ENCODE measurements around the gene NDUFV1.
"Not testable (repeated sequence)": the region's sequence is repeated elsewhere in the genome, so short reads cannot be mapped to it uniquely, and the experiment has no call there.

Gene NDUFV1

DNA sequence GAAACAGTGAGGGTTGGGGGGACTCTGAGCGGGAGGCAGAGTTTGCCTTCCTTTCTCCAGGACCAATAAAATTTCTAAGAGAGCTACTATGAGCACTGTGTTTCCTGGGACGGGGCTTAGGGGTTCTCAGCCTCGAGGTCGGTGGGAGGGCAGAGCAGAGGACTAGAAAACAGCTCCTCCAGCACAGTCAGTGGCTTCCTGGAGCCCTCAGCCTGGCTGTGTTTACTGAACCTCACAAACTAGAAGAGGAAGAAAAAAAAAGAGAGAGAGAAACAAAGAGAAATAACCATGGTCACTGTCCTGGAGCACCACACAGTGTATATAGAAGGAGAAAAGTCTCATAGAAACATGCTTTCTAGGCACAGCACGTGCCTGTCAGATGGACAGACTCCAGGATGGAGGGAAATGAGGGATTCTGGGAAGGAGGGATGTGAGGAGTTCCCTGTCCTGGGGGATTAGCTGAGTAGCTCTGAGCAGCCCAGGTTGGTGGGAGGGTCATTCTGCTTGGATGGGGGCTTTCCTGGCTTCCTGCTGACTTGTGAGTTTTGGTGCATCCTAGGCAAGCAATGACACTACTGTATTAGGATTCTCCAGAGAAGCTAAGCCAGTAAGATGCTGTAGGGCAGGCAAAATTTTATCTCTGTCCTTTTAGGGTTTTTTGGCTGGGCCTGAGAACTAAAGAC is 20.0 kb upstream of the NDUFV1 start:
- no peak for DNase-seq (ENCODE audit: low spot score)

GRCh38 chr11:67588136-67588503 is 18.6 kb upstream of the NDUFV1 start:
- DNase-seq (ENCODE audit: low spot score) = no peak

GRCh38 chr11:67588899-67589415 is 17.8 kb upstream of the NDUFV1 start:
- not testable (repeated sequence) for DNase-seq (ENCODE audit: low spot score)

GRCh38 chr11:67592880-67593564 is 13.7 kb upstream of the NDUFV1 start:
- no peak for DNase-seq (ENCODE audit: low spot score)

- DNase-seq (ENCODE audit: low spot score) = no peak
Measured at GRCh38 chr11:67593565-67593905, 13.2 kb upstream of the NDUFV1 start.

GRCh38 chr11:67594480-67594879 is 12.3 kb upstream of the NDUFV1 start:
- DNase-seq (ENCODE audit: low spot score) = no peak

DNA sequence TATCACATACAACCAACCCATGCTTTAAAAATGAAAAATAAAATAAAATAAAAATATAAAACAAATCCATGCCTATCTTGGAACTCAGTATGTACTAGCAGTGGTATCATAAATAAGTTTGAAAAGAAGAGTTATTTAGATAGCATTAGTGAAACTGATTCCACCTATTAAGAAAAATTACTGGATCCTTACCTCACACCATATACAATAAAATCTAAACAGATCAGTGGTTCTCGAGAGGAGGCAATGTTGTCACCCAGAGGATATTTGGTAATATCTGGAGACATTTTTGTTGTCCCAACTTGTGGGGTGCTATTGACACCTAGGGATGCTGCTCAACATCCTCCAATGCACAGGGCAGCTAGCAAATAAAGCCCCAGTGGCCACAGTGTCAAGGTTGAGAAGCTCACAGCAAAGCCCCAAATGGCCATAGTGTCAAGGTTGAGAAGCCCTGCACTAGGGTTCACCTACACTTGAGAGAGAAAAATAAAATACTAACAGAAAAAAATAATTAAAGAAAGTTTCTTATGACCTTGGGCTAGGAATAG is 9.9 kb upstream of the NDUFV1 start:
- no peak for DNase-seq (ENCODE audit: low spot score)

GRCh38 chr11:67597458-67597857 is 9.3 kb upstream of the NDUFV1 start:
- DNase-seq (ENCODE audit: low spot score) = not testable (repeated sequence)

GRCh38 chr11:67597963-67598362 is 8.8 kb upstream of the NDUFV1 start:
- not testable (repeated sequence) for DNase-seq (ENCODE audit: low spot score)

DNA sequence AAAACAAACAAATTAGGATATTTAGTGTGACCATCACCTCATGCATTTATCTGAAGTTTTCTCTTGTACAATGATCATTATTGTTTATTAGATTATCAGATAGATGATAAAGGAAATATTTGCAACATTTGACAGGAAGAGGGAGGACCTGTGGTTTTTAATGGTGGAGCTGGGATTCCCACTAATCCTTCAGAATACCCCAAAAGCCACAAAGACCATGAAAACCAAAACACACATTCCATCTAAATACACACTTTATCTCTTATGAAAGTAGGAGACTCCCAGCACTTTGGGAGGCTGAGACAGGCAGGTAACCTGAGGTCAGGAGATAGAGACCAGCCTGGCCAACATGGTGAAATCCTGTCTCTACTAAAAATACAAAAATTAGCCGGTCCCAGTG is 7.6 kb upstream of the NDUFV1 start:
- DNase-seq (ENCODE audit: low spot score) = no peak

GRCh38 chr11:67600324-67601029 is 6.3 kb upstream of the NDUFV1 start:
- no peak for DNase-seq (ENCODE audit: low spot score)

DNA sequence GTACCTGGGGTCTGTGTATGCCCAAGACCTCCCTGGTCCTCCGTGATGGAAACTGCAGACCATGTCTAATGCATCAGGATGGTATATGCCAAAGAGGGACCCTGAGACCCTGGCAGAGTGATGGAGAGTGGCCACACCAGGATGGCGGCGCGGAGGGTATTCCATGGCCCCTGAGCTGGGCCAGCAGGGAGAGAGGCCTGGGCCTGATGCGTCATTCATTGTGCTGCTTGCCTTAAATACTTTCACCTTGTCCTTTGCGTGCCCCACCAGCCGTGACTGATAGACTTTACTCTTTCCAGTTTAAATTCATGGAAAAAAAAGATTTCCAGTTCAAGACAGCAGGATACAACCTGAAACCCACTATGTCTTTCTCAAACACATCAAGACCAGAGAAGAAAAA is 5.6 kb upstream of the NDUFV1 start:
- no peak for DNase-seq (ENCODE audit: low spot score)

- not testable (repeated sequence) for DNase-seq (ENCODE audit: low spot score)
Measured at GRCh38 chr11:67604119-67604518, 2.6 kb upstream of the NDUFV1 start.

DNA sequence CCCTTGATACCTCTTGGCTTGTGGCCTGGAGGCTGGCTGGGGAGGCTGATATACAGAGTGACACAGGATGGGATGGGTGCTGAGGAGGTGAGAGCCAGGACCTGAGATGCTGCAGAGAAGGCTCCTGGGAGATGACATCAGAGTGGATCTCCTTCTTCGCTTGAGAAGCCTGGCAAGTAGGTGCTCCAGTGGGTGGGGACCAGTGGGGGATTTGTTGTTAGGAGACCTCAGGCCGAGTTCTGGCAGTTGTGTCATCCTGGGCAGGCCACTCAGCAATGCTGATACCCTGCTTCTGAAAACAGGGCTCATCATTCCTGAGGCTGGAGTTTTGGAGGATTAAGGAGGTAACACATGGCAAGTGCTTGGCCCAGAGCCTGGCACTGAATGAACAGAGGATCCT is 1.9 kb upstream of the NDUFV1 start:
- no peak for DNase-seq (ENCODE audit: low spot score)

DNA sequence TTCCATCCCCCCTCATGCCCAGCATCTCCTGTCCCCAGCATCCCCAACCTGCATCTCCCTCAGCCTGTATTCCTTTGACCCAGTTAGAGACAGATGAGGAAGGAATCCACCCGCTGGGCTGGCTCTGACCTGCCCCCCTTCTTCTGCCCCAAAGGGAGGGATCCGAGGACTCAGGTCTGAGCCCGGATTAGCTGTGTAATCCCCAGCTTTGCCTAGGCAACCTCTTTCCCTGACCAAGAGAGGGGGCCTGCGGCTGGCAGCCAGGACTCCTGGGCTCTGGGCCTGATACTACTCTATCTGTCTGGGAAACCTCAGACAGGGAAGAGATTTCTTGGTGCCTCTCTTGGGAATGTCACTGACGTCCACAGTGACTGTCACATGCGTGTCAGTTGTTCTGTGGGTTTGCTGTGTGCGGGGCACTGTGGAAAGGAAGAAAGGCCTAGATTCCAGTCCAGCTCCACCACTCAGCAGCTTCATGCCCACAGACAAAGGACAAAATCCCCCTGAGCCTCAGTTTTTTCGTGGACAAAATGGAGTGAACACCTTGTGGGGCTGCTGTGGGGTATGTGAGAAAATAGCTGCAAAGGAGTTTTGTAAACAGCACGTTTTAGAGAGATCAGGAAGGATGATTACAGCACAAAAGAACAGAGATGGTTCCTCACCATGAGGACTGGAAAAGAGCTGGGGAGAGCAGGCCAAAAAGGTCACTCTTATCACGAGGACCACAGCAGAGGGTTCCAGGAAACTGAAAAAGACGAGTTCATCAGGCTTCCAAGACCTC is 1.3 kb upstream of the NDUFV1 start:
- DNase-seq (ENCODE audit: low spot score) = no peak

DNA sequence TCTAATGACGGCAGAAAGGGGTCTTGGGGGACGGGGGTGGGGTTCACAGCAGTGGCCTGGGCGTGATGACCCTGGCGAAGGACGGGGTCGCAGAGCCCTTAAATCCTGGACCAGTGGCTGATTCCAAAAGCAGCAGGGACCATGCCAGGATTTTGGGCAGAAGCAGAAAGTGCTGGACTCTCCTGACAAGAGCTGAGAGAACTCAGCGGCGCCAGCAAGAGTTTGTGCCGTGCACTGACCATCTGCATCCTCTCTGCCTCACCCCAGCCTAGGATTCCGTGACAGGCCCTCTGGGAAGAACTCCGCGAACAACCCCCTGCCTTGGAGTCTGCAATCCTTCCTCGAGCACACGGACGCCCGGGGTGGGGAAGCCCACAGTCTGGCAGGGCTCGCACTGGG is 644 bp upstream of the NDUFV1 start:
- no peak for DNase-seq (ENCODE audit: low spot score)

- no peak for DNase-seq (ENCODE audit: low spot score)
Measured at GRCh38 chr11:67607507-67607906, 771 bp downstream of the NDUFV1 start.

GRCh38 chr11:67608486-67608885 is 1.8 kb downstream of the NDUFV1 start:
- no peak for DNase-seq (ENCODE audit: low spot score)

DNA sequence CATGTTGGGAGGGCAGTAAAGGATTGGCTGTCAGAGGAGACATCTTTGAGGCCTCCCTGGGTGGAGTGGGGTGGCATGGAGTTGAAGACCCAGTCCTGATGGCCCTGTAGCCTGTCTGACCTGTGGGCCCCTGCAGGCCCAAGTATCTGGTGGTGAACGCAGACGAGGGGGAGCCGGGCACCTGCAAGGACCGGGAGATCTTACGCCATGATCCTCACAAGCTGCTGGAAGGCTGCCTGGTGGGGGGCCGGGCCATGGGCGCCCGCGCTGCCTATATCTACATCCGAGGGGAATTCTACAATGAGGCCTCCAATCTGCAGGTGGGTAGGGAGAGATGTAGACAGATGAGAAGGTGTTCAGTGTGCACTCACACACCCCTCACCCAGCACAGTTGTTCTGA is 2.6 kb downstream of the NDUFV1 start:
- no peak for DNase-seq (ENCODE audit: low spot score)

DNA sequence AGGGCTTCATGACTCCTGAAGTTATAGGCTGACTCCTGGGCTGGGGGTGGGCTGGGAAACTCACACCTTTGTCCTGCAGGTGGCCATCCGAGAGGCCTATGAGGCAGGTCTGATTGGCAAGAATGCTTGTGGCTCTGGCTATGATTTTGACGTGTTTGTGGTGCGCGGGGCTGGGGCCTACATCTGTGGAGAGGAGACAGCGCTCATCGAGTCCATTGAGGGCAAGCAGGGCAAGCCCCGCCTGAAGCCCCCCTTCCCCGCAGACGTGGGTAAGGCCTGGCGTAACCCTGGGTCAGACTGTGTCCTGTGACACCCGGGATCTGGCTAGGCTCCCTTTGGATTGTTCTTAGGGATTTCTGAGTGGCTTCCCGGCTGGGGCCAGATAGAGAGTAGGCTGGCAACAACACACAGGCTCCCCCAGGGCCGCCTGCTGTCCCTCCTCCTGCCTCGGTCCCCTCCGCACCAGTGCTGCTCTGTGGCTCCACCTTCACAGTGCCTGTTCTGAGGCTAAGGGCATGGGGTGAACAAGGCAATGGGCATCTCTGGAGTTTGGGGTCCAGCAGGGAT is 3.6 kb downstream of the NDUFV1 start:
- DNase-seq (ENCODE audit: low spot score) = no peak

DNA sequence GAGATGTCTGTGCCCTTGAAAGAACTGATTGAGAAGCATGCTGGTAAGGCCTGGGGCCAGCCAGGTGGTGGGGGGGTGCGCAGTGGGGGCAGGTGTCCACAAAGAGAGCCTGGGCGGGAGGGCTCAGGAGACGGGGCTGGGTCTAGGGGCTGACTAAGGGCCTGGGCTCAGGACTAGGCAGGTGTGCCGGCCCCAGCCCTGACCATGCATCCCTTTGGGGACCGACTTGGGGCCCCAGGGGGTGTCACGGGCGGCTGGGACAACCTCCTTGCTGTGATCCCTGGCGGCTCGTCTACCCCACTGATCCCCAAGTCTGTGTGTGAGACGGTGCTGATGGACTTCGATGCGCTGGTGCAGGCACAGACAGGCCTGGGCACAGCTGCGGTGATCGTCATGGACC is 4.4 kb downstream of the NDUFV1 start:
- no peak for DNase-seq (ENCODE audit: low spot score)
